Skeletal muscle satellite cell (primary cell): ENCODE data around the gene TNFAIP3.
A peak's percentile ranks its signal among the peaks of the same experiment; 100 is the strongest.

Source experiments
- H3K27me3 ChIP-seq: 2 replicates; pipeline ENCODE4 v1.7.0; 2013; ENCODE audit warnings: low read length; ENCODE audit not compliant: control insufficient read depth, insufficient read depth
- H3K36me3 ChIP-seq: 2 replicates; pipeline ENCODE4 v1.7.0; 2013; ENCODE audit warnings: mild to moderate bottlenecking, control low read depth, low read length; ENCODE audit not compliant: insufficient read depth
- H3K4me1 ChIP-seq: 2 replicates; pipeline ENCODE4 v1.7.0; 2013; ENCODE audit warnings: low read length; ENCODE audit not compliant: control insufficient read depth, insufficient read depth
- H3K4me2 ChIP-seq: 2 replicates; pipeline ENCODE4 v1.7.0; 2013; ENCODE audit warnings: mild to moderate bottlenecking, low read length
- H3K4me3 ChIP-seq: 2 replicates; pipeline ENCODE4 v1.7.0; 2013; ENCODE audit warnings: low read length
- H3K9ac ChIP-seq: 2 replicates; pipeline ENCODE4 v1.7.0; 2013; ENCODE audit warnings: mild to moderate bottlenecking, low read depth, low read length, moderate library complexity
- H3K9me3 ChIP-seq: replicated peaks from 2 replicates; pipeline ENCODE4 v1.7.0; 2013; ENCODE audit warnings: mild to moderate bottlenecking, control low read depth, low read length

The TNFAIP3 gene

GRCh38 chr6:137923866-137924653 lies 57.0 kb downstream of the TNFAIP3 start:
- H3K9ac ChIP-seq = no peak overlapping the region
- H3K4me3 ChIP-seq = no peak overlapping the region
- H3K27me3 ChIP-seq = no peaks in the 10 kb centered on the region
- H3K4me1 ChIP-seq = peaks cover 23% of the 10 kb centered on the region
- H3K4me2 ChIP-seq = no peak overlapping the region
- H3K36me3 ChIP-seq = no peaks in the 10 kb centered on the region
- H3K9me3 ChIP-seq = no peaks in the 10 kb centered on the region

GRCh38 chr6:137925141-137925698 lies 58.2 kb downstream of the TNFAIP3 start:
- Histone ChIP-seq H3K36me3 (no peaks in the 10 kb centered on the region), H3K4me3 (no peak overlapping the region), H3K9ac (no peak overlapping the region), H3K27me3 (no peaks in the 10 kb centered on the region), H3K4me1 (peaks cover 23% of the 10 kb centered on the region), H3K4me2 (no peak overlapping the region), H3K9me3 (no peaks in the 10 kb centered on the region)

DNA sequence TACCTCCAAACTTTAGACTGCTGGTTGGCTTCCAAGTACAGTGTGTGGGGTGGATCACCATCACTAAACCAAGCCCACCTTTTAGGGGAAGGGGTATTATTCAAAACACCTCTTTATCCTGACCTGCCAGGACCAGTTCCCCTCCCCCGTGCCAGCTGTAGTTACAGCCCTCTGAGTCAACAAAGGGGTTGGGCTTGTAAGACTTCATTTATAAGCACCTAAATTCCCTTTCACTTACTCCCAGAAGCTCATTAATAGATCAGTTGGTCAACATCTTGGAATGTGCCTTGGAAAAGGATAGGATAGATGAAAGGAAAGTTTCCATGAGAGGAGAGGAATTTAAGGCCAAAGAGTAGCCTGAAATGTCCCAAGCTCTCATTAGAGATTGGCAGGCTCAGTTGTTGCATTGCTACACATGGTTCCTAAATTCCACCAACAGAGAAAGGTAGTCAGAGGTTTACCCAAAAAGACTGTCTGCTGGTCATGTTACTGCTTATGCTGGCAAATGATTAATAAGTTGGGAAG lies 59.2 kb downstream of the TNFAIP3 start:
- H3K36me3 ChIP-seq = no peaks in the 10 kb centered on the region

DNA sequence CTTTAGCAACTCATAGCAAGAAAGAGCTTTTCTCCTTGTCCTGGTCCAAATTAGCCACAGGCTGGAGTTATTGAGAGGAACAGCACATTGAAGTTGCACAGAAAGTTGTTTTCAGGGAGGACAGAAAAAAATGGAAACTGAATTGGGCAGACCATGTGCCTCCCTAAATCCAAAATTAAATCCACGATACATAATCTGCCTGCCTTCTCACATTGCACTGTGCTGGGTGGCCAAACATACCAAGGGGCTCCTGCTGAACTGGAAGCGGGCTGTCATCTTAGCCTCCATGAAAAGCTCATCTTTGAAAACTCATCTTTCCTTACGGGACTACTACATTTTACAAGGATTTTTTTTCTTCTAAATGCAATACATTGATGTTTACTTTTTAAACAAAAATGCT lies 59.9 kb downstream of the TNFAIP3 start:
- Histone ChIP-seq H3K27me3 (no peaks in the 10 kb centered on the region), H3K4me3 (no peak overlapping the region), H3K9ac (no peak overlapping the region), H3K36me3 (no peaks in the 10 kb centered on the region), H3K4me1 (peaks cover 20% of the 10 kb centered on the region), H3K9me3 (no peaks in the 10 kb centered on the region), H3K4me2 (no peak overlapping the region)

More for the DNA sequence above, 59.2 kb downstream of the TNFAIP3 start:
- Histone ChIP-seq H3K4me1 (peaks cover 20% of the 10 kb centered on the region), H3K27me3 (no peaks in the 10 kb centered on the region), H3K4me2 (no peak overlapping the region), H3K9ac (no peak overlapping the region), H3K9me3 (no peaks in the 10 kb centered on the region), H3K4me3 (no peak overlapping the region)

GRCh38 chr6:137927777-137928218 lies 60.7 kb downstream of the TNFAIP3 start:
- H3K4me3 ChIP-seq = peak overlapping the region; percentile 11
- H3K36me3 ChIP-seq = no peaks in the 10 kb centered on the region
- H3K4me1 ChIP-seq = peaks cover 20% of the 10 kb centered on the region
- no peaks in the 10 kb centered on the region for H3K9me3 ChIP-seq
- H3K4me2 ChIP-seq = peak overlapping the region; percentile 45
- no peak overlapping the region for H3K9ac ChIP-seq
- H3K27me3 ChIP-seq = no peaks in the 10 kb centered on the region

DNA sequence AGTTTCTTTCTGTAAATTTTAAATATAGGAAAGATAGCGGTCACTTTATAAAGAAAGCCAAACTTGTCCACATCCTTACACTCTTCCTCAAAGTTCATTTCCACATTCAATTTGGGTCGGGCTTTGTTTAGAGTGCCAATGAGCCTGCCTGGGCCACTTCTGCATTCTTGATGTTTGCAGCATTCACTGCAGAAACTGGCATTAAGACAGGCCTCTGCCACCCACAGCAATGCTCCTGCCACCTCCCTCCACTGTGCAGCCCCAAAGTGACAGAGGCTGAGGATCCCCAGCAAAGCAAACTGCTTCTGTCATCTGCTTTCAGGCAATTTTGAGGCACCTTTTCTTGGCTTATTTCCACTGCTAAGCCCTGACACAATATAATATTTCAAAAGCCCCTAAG lies 61.2 kb downstream of the TNFAIP3 start:
- Histone ChIP-seq H3K9ac (no peak overlapping the region), H3K4me1 (peaks cover 20% of the 10 kb centered on the region), H3K36me3 (no peaks in the 10 kb centered on the region), H3K9me3 (no peaks in the 10 kb centered on the region), H3K27me3 (no peaks in the 10 kb centered on the region), H3K4me3 (no peak overlapping the region), H3K4me2 (no peak overlapping the region)

DNA sequence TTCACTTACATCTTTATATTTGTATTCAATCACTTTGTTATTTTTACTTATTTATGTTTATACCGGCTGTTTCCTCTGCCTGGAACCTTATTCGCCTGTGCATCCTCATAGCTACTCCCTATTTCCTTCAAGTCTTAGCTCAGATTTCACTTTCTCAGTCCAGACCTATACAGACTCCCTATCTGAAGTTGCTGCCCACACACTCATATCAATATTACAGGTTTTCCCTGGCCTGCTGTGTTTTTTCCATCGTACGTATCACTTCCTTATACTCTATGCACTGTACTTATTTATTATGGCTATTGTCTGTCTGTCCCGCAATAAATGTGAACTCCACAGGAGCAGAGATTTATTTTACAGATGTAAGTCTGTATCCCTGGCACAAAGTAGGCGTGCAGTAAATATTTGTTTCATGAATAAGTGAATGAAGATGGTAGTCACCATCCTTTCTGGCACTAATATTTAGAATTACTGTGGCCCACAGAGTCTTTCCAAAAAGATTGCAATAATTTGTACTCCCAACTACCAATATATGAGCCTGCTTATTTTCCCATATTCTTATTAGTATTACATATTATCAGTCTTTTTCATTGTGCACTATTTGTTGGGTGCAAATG lies 64.9 kb downstream of the TNFAIP3 start:
- H3K27me3 ChIP-seq = no peaks in the 10 kb centered on the region
- no peak overlapping the region for H3K4me2 ChIP-seq
- no peak overlapping the region for H3K9ac ChIP-seq
- no peaks in the 10 kb centered on the region for H3K36me3 ChIP-seq
- no peaks in the 10 kb centered on the region for H3K9me3 ChIP-seq
- H3K4me3 ChIP-seq = no peak overlapping the region
- peaks cover 9% of the 10 kb centered on the region for H3K4me1 ChIP-seq
